GM18858 (cell line): ENCODE data around the gene CCDC71L.
"Not testable (repeated sequence)": the region's sequence is repeated elsewhere in the genome, so short reads cannot be mapped to it uniquely, and the experiment has no call there.

Experiments used
- ATAC-seq: cut with Tn5 transposase; IDR thresholded peaks from one replicate; pipeline ENCODE4 v1.9.1; 2021; ENCODE audit not compliant: unreplicated experiment

The CCDC71L gene

DNA sequence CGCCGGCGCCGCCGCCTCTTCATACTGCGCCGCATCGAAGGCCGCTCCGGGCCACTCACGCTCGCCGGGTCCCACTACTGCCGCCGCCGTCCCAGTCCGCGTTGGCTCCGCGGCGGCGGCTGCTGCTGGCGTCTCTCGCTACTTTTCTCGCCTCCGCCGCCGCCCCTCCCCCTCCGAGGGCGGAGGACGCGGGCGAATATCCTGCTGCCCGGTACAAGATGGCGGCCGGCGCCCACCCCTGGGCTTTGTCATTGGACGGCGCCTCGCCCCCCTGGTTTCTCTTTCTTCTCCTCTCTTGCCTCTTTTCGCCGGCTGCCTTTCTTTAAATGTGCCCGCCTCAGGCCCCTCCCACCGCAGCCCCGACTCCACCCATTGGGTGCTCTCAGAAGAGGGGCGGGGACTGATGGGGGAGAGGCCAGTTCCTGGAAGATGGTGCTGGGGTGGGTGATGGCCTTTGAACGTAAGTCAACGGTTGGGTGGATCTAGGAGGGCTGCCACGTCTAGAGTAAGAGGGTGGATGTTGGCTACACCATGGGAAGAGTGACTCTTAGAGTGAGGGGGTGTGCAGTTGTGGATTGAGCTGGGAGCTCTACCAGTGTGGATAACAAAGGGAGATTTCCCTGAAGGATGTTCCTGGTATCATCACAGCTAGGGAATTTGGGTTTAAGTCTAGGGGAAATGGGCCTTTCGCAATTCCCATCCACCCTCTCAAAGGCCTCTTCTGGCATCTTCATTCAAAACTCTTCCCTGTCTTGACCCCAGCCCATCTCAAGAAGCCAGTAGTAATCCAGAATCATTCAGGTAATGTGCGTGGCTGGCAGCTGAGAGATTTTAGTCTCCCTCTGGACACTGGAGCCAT lies at the start of gene CCDC71L:
Gene CCDC71L, minus strand, starts transcription at position 297 of the 859 bp plus-strand sequence. Its CDS starts 262 bp downstream, at position 35.
- peak; percentile 57 for ATAC-seq

GRCh38 chr7:106709604-106710003 lies 48.6 kb upstream of the CCDC71L start:
- ATAC-seq: not testable (repeated sequence)

- ATAC-seq: no peak
Observed at GRCh38 chr7:106704000-106704840, 43.3 kb upstream of the CCDC71L start.

DNA sequence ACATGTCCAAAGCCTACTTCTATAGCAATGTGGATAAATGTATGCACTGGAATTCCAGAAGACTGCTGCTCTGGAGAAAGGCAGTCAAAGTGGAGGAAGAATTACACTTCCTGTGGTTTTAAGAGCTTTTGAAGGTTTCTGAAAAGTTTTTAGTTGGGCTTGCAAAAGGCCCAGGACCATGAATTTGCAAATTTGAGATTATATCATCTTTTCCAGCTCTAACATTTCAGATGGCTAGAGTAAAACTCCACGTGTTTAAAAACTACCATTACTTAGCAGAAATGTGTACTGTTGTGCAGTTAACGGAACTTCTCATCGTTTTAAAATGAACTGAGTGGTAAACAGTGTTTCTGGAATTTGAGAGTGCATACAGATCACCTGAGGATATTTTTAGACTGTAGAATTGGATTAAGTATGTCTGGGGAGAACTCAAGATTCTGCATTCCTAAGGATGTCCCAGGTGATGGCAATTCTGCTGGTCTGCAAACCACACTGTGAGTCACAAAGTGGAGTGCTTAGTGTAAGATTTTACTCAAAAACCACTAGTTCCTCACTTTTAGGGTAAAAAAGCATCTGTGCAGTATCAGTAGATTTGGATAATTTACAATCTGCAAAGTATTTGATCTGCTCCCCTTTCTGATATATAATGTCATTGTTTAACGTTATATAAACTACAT lies 32.9 kb upstream of the CCDC71L start:
- ATAC-seq: no peak

DNA sequence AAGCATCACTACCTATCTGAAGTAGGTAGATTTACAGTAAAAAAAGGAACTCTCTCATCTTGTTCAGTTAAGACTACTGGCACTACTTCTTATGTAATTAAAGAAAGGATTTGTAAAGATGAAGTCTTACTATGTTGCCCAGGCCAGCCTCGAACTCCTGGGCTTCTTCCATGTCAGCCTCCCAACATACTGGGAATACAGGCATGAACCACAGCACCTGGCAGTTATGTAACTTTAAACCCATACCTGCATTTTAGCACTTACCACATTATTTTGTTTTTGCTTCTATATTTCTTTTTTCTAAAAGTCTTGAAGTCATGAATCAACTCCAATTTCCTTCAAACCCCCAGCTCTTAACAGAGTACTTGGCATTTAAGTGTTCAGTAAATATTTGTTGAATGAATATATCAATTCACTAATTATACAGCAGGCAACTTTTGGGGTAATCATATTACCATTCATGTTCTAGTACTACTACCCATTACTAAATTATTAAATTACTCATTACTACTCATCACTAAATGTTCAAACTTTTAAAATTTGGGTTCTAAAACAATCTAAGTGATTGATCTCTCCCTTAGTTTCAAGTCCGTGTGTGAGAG lies 31.6 kb upstream of the CCDC71L start:
- ATAC-seq: no peak

DNA sequence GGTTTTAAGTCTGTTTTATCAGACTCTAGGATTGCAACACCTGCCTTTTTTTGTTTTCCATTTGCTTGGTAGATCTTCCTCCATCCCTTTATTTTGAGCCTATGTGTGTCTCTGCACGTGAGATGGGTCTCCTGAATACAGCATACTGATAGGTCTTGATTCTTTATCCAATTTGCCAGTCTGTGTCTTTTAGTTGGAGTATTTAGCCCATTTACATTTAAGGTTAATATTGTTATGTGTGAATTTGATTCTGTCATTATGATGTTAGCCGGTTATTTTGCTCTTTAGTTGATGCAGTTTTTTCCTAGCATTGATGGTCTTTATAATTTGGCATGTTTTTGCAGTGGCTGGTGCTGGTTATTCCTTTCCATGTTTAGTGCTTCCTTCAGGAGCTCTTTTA lies 27.2 kb upstream of the CCDC71L start:
- not testable (repeated sequence) for ATAC-seq

DNA sequence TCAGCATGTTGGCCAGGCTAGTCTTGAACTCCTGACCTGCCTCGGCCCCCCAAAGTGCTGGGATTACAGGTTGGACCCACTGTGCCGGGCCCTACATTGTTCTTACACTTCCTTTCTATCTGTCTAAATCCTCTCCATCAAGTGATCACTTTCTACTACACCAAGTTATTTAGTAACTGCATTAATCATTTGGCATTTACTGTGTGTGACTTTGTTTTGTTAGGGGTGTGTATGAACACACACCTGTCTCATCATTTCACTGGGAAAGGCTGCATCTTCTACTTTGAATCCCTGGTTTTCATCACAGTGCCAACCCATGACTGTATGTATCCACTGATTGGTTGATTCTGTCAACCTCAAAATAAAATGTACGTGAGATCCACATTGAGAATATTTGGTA lies 23.0 kb upstream of the CCDC71L start:
- ATAC-seq: no peak

DNA sequence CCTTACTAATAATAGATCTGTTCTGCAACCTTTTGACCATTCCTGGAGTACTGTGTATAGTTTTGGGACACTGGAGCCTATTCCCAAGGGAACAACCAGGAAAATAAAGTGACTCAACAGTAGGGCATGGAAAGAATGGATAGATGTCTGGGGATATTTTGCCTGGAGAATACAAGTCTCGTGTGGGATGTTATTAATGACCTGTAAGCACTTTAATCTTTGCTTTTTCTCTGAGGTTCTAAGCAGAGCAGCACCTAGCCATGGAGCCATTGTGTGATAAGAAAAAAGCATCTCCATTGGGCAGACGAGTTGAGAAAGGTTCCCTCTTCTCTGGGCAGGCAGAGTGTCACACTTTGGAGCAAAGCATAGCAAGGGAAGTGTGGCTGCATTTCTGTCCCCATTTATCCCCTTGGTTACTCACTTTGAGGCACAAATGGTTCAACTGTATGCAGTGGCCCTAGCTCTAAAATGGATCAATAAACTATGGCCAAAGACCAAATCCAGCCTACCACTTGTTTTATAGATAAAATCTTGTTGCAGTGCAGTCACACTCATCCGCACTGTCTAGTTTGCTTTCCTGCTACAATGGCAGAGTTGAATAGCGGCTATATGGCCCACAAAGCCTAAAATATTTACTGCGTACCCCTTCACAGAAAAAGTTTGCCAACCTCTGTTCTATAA lies 21.0 kb upstream of the CCDC71L start:
- ATAC-seq: no peak

DNA sequence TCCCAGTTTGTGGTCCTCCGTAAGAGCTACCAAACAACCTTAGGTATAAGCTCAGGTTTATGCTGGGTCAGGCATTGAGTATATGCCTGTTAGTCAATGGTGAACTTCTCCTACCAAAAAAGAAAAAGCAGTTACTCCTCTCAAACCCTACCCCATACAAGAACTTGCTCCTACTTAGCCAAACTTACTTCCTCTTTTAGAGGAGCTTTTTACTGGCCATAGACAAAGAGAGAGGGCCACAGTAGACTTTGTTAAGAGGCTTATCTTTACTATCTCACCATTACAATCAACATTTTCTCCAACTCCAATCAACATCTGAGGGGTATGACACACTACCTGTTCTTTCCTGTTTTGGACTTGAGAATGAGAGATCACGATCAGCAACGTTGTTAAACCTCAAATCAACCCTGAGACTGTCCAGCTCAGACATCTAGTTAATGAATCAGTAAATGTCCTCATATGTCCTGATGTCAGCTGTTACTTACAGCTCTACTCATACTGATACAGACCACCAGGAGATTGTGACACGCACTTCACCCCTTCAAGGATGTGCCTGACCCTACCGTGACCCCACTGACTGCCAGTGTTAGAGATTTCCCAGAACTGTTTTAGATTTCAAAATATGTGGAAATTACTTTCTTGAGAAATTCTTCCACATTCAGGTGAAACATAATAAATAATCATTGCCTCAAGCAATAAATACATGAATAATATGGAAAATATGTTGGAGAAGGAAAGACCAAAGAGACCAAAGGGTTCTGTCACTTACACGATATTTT lies 18.4 kb upstream of the CCDC71L start:
- no peak for ATAC-seq

GRCh38 chr7:106678795-106679152 lies 17.8 kb upstream of the CCDC71L start:
- ATAC-seq: no peak

DNA sequence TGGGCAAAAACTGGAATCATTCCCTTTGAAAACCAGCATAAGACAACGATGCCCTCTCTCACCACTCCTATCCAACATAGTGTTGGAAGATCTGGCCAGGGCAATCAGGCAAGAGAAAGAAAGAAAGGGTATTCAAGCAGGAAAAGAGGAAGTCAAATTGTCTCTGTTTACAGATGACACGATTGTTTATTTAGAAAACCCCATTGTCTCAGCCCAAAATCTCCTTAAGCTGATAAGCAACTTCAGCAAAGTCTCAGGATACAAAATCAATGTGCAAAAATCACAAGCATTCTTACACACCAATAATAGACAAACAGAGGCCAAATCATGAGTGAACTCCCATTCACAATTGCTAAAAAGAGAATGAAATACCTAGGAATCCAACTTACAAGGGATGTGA lies 15.5 kb upstream of the CCDC71L start:
- ATAC-seq: not testable (repeated sequence)

DNA sequence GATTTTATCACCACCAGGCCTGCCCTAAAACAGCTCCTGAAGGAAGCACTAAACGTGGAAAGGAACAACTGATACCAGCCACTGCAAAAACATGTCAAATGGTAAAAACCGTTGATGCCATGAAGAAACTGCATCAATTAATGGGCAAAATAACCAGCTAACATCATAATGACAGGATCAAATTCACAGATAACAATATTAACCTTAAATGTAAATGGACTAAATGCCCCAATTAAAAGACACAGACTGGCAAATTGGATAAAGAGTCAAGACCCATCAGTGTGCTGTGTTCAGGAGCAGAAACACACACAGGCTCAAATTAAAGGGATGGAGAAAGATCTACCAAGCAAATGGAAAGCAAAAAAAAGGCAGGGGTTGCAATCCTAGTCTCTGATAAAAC lies 12.7 kb upstream of the CCDC71L start:
- ATAC-seq: not testable (repeated sequence)

GRCh38 chr7:106671930-106672329 lies 11.0 kb upstream of the CCDC71L start:
- not testable (repeated sequence) for ATAC-seq

- no peak for ATAC-seq
Observed at GRCh38 chr7:106671160-106671559, 10.2 kb upstream of the CCDC71L start.

DNA sequence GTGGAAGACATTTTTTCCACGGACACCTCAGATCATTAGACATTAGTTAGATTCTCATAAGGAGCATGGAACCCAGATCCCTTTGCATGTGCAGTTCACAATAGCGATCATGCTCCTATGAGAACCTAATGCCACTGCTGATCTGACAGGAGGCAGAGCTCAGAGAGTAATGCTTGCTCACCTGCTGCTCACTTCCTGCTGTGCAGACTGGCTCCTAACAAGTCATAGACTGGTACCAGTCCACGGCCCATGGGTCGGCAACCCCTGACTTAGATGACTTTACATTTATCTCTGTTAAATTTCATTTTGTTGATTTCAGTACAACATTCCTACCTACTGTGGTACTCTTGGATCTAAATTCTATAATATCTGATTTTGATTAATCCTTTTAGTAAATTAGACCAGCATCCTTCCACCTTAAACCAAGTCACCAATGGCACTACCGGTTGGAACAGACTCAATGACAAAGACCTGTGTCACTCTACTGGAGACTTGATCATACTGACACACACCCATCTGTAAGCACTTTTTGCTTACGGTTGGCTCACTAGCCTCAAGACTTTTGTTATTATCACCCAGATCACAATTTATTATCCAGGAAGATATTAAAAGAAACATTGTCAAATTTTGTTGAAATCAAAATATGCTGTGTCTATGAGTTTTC lies 8.0 kb upstream of the CCDC71L start:
- ATAC-seq: no peak

GRCh38 chr7:106666353-106666752 lies 5.4 kb upstream of the CCDC71L start:
- no peak for ATAC-seq

- ATAC-seq: no peak
Observed at GRCh38 chr7:106664343-106664742, 3.4 kb upstream of the CCDC71L start.

DNA sequence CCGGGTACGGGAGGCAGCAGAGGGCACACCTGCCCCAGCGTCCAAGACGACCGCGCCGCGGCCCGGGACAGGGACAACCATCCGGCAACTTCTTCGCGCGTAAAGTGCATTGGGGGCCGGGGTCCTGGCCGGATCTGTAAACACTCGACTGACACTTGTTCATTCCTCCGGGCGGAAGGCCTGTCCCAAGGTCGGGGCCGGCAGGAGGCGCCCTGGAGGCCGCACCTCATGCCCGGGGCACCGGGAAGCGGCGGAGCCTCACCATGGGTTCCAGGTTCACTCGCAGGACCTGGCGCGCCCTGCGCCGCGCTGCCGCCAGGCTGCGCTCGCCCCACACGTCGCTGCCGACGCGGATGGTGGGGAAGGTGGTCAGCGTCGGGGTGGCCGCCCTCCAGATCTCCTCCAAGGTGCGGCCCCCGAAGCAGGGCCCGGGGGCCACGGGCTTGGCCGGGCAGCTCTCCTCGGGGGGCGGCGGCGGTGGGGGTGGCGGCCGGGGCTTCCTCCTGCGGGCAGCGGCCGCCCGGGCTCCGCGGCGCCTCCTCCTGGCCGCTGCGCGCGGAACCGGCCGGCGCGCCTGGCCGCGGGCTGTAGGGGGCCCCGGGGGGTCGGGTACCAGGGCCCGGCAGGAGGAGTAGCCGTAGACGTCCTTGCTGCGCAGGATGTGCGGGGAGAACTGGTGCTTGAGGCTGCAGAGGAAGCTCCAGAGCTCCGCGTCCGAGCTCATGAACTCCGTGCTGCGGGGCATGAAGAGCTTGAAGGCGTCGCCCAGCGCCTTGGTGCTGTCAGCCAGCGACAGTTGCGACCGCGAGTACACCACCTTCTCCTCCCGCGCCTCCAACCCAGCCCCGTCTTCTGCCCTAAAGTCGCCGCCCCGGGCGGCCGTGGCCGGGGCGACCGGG lies 746 bp downstream of the CCDC71L start:
- peak; percentile 56 for ATAC-seq
